DOHH2 (cell line): ENCODE results near the gene SORL1.

ENCODE experiments used
- H3F3A ChIP-seq: fragments of 200-600 bp; sonication (generic), shearing (Covaris generic); 2 replicates; pipeline ENCODE4 v1.6.0; 2016; ENCODE audit warnings: antibody characterized with exemption, mild to moderate bottlenecking; ENCODE audit not compliant: control insufficient read depth, insufficient read depth
- H3K27ac ChIP-seq: fragments of 200-600 bp; sonication (generic); 2 replicates; pipeline ENCODE4 v1.5.1; 2014; ENCODE audit warnings: low read depth, mild to moderate bottlenecking, low read length, moderate library complexity
- H3K27me3 ChIP-seq: fragments of 200-600 bp; sonication (generic); 2 replicates; pipeline ENCODE4 v1.6.1; 2014; ENCODE audit warnings: mild to moderate bottlenecking, low read length, mixed read lengths; ENCODE audit not compliant: control insufficient read depth
- H3K36me3 ChIP-seq: fragments of 200-600 bp; sonication (generic); 2 replicates; pipeline ENCODE4 v1.6.1; 2014; ENCODE audit warnings: mild to moderate bottlenecking, low read length, moderate library complexity, mixed read lengths; ENCODE audit not compliant: control insufficient read depth
- H3K4me1 ChIP-seq: fragments of 200-600 bp; sonication (generic); 2 replicates; pipeline ENCODE4 v1.6.1; 2014; ENCODE audit warnings: mild to moderate bottlenecking, low read length, mixed read lengths; ENCODE audit not compliant: control insufficient read depth
- H3K4me2 ChIP-seq: fragments of 200-600 bp; sonication (generic); 2 replicates; pipeline ENCODE4 v1.6.0; 2014; ENCODE audit warnings: mild to moderate bottlenecking, low read length, moderate library complexity
- H3K4me3 ChIP-seq: fragments of 200-600 bp; sonication (generic); 2 replicates; pipeline ENCODE4 v1.5.1; 2014; ENCODE audit warnings: mild to moderate bottlenecking, low read length, mixed read lengths
- H3K79me2 ChIP-seq: fragments of 200-600 bp; sonication (generic); 2 replicates; pipeline ENCODE4 v1.6.1; 2014; ENCODE audit warnings: mild to moderate bottlenecking, low read length, mixed read lengths; ENCODE audit not compliant: control insufficient read depth
- H3K9me2 ChIP-seq: fragments of 200-600 bp; sonication (generic); replicated peaks from 2 replicates; pipeline ENCODE4 v1.6.1; 2014; ENCODE audit warnings: mild to moderate bottlenecking, low read length, mixed read lengths; ENCODE audit not compliant: control insufficient read depth
- H3K9me3 ChIP-seq: fragments of 200-600 bp; sonication (generic); 2 replicates; pipeline ENCODE4 v1.6.1; 2014; ENCODE audit warnings: antibody characterized with exemption, low read length, mixed read lengths; ENCODE audit not compliant: control insufficient read depth, insufficient read depth
- H4K20me1 ChIP-seq: fragments of 200-600 bp; sonication (generic); 2 replicates; pipeline ENCODE4 v1.6.0; 2014; ENCODE audit warnings: low read depth, mild to moderate bottlenecking, antibody characterized with exemption, low read length, moderate library complexity; ENCODE audit not compliant: control insufficient read depth, insufficient read depth
- CTCF ChIP-seq: fragments of 200-600 bp; sonication (generic); IDR thresholded peaks from one replicate; pipeline ENCODE4 v1.5.1; 2014; ENCODE audit warnings: antibody characterized with exemption, mild to moderate bottlenecking, low read depth, low read length; ENCODE audit not compliant: poor library complexity, severe bottlenecking
- EZH2phosphoT487 ChIP-seq: fragments of 200-600 bp; sonication (generic); IDR thresholded peaks from 2 replicates; pipeline ENCODE4 v1.6.1; 2017; ENCODE audit warnings: borderline replicate concordance, mild to moderate bottlenecking, antibody characterized with exemption, low read length, moderate library complexity, mixed read lengths

The SORL1 gene

GRCh38 chr11:121570453-121570852, 118.3 kb downstream of the SORL1 start:
- H3K4me3 ChIP-seq: peak overlapping the region; percentile 61
- H3K9me2 ChIP-seq: no peaks in the 10 kb centered on the region
- peaks cover 30% of the 10 kb centered on the region for H3K79me2 ChIP-seq
- no peaks in the 10 kb centered on the region for H3K9me3 ChIP-seq
- H3K27me3 ChIP-seq: no peaks in the 10 kb centered on the region
- H3K36me3 ChIP-seq: peaks cover 88% of the 10 kb centered on the region
- TF ChIP-seq CTCF: no peak
- no peak for TF ChIP-seq EZH2phosphoT487
- no peaks in the 10 kb centered on the region for H4K20me1 ChIP-seq
- H3K4me1 ChIP-seq: peaks cover 99% of the 10 kb centered on the region
- H3K27ac ChIP-seq: peak overlapping the region; percentile 95
- H3K4me2 ChIP-seq: peak overlapping the region; percentile 73
- H3F3A ChIP-seq: peaks cover 33% of the 10 kb centered on the region

GRCh38 chr11:121571506-121571905, 119.4 kb downstream of the SORL1 start:
- H3K9me2 ChIP-seq: no peaks in the 10 kb centered on the region
- no peaks in the 10 kb centered on the region for H3K27me3 ChIP-seq

GRCh38 chr11:121572571-121573059, 120.5 kb downstream of the SORL1 start:
- Histone ChIP-seq H3K36me3 (peaks cover 88% of the 10 kb centered on the region), H3K4me1 (peaks cover 84% of the 10 kb centered on the region), H3K9me2 (no peaks in the 10 kb centered on the region), H3F3A (peaks cover 17% of the 10 kb centered on the region), H3K79me2 (peaks cover 18% of the 10 kb centered on the region), H3K27ac (no peak overlapping the region), H3K4me2 (no peak overlapping the region), H3K4me3 (no peak overlapping the region), H4K20me1 (no peaks in the 10 kb centered on the region), H3K27me3 (no peaks in the 10 kb centered on the region), H3K9me3 (no peaks in the 10 kb centered on the region)
- TF ChIP-seq CTCF: no peak
- TF ChIP-seq EZH2phosphoT487: no peak

More at GRCh38 chr11:121571506-121571905, 119.4 kb downstream of the SORL1 start:
- Histone ChIP-seq H3K79me2 (peaks cover 23% of the 10 kb centered on the region), H4K20me1 (no peaks in the 10 kb centered on the region), H3K9me3 (no peaks in the 10 kb centered on the region), H3K27ac (peak overlapping the region; percentile 95; the same call in 1 of the 2 replicates), H3F3A (peaks cover 26% of the 10 kb centered on the region), H3K4me1 (peaks cover 95% of the 10 kb centered on the region), H3K4me3 (no peak overlapping the region), H3K36me3 (peaks cover 88% of the 10 kb centered on the region), H3K4me2 (no peak overlapping the region)
- TF ChIP-seq EZH2phosphoT487 (no peak), CTCF (no peak)
